Kidney epithelial cell (primary cell): Measurements from ENCODE around the gene THSD7B. TPM values are rescaled to one million over a fixed set of nuclear protein-coding genes. Genes with fewer than 3 reads are reported as not detected.

ENCODE experiments used
- DNase-seq: peaks from one replicate; pipeline ENCODE4 v3.0.0-alpha.2; 2010; ENCODE audit warnings: low read depth
- H3K27me3 ChIP-seq: 2 replicates; pipeline ENCODE4 v1.6.0; 2011; ENCODE audit warnings: low read length; ENCODE audit not compliant: control insufficient read depth, insufficient read depth
- H3K36me3 ChIP-seq: 2 replicates; pipeline ENCODE4 v1.5.1; 2011; ENCODE audit warnings: low read length; ENCODE audit not compliant: control insufficient read depth, insufficient read depth
- H3K4me3 ChIP-seq: 2 replicates; pipeline ENCODE4 v1.5.1; 2011; ENCODE audit warnings: low read depth, mild to moderate bottlenecking, control low read depth, low read length
- CTCF ChIP-seq: IDR thresholded peaks from 2 replicates; pipeline ENCODE4 v1.5.1; 2011; ENCODE audit warnings: mild to moderate bottlenecking, moderate library complexity, low read length, control low read depth, inconsistent platforms; ENCODE audit not compliant: insufficient read depth, poor library complexity, severe bottlenecking
- total RNA-seq: library from RNA; depleted of rRNA; stranded (reverse); fragments of >200 nt; gene quantifications from 2 replicates; pipeline ENCODE4 v1.2.3, GENCODE V29; 2015

THSD7B gene
- total RNA-seq, 1 donor from 2014 or later: 0.04 TPM

- H3K27me3 ChIP-seq: no peaks in the 10 kb centered on the region
- no peak for TF ChIP-seq CTCF
- H3K36me3 ChIP-seq: no peaks in the 10 kb centered on the region
- no peak overlapping the region for H3K4me3 ChIP-seq
- no peak for DNase-seq
These were observed 455.2 kb downstream of the THSD7B start for GRCh38 chr2:137220438-137220993.

GRCh38 chr2:137221797-137222492 is 456.6 kb downstream of the THSD7B start:
- no peaks in the 10 kb centered on the region for H3K36me3 ChIP-seq
- no peak for DNase-seq
- no peak for TF ChIP-seq CTCF
- no peaks in the 10 kb centered on the region for H3K27me3 ChIP-seq
- no peak overlapping the region for H3K4me3 ChIP-seq

- DNase-seq: no peak
- Histone ChIP-seq H3K4me3 (no peak overlapping the region), H3K27me3 (no peaks in the 10 kb centered on the region), H3K36me3 (no peaks in the 10 kb centered on the region)
- TF ChIP-seq CTCF: no peak
These were observed 458.4 kb downstream of the THSD7B start for GRCh38 chr2:137223722-137224121.

GRCh38 chr2:137228566-137228965 is 463.2 kb downstream of the THSD7B start:
- H3K36me3 ChIP-seq: no peaks in the 10 kb centered on the region
- no peaks in the 10 kb centered on the region for H3K27me3 ChIP-seq
- no peak overlapping the region for H3K4me3 ChIP-seq
- DNase-seq: no peak
- no peak for TF ChIP-seq CTCF

- no peak for DNase-seq
These were observed 464.5 kb downstream of the THSD7B start for GRCh38 chr2:137229834-137230233.

More at GRCh38 chr2:137229834-137230233, 464.5 kb downstream of the THSD7B start:
- no peaks in the 10 kb centered on the region for H3K36me3 ChIP-seq
- TF ChIP-seq CTCF: no peak
- no peaks in the 10 kb centered on the region for H3K27me3 ChIP-seq
- no peak overlapping the region for H3K4me3 ChIP-seq
